HepG2 (cell line): ENCODE measurements around the gene TBL3. TPM values are rescaled to one million over a fixed set of nuclear protein-coding genes. Genes with fewer than 3 reads are reported as not detected.

Experiments used
- ETS1 ChIP-seq: sonication (generic); formaldehyde crosslinking; IDR thresholded peaks from 2 replicates; pipeline ENCODE4 v1.4.0; 2020; ENCODE audit warnings: missing genetic modification reagents
- FOXA1 ChIP-seq, 2 experiments: fragments of 450-650 bp in 1 of 2; sonication (generic) in 1 of 2; formaldehyde crosslinking in 1 of 2; IDR thresholded peaks; 2 replicates each; pipeline versions ENCODE4 v1.4.0 to v1.6.1; 2016 to 2020; ENCODE audit warnings: missing genetic modification reagents in 1 of 2
- NFYB ChIP-seq: sonication (generic); formaldehyde crosslinking; IDR thresholded peaks from 2 replicates; pipeline ENCODE4 v1.4.0; 2020; ENCODE audit warnings: missing genetic modification reagents
- NR2F1 ChIP-seq, 2 experiments: fragments of 450-650 bp in 1 of 2; formaldehyde crosslinking in 1 of 2; IDR thresholded peaks; 2 replicates each; pipeline versions ENCODE4 v1.5.0 to v1.6.1; 2016 to 2020; ENCODE audit warnings: mild to moderate bottlenecking in 1 of 2, missing compliant biosample characterization in 1 of 2, missing genetic modification reagents in 1 of 2, moderate library complexity in 1 of 2
- TEAD3 ChIP-seq: optimal IDR thresholded peaks from 2 replicates; pipeline ENCODE3; 2016; ENCODE audit warnings: borderline replicate concordance
- TFE3 ChIP-seq: IDR thresholded peaks from 2 replicates; pipeline ENCODE4 v1.6.1; 2016
- THAP11 ChIP-seq: IDR thresholded peaks from 2 replicates; pipeline ENCODE4 v1.6.1; 2016; ENCODE audit warnings: missing biosample characterization, missing genetic modification reagents
- ZNF280B ChIP-seq: sonication (generic); formaldehyde crosslinking; IDR thresholded peaks from 2 replicates; pipeline ENCODE4 v1.5.0; 2020; ENCODE audit warnings: missing genetic modification reagents, mild to moderate bottlenecking, borderline replicate concordance
- ZNF83 ChIP-seq: sonication (generic); formaldehyde crosslinking; IDR thresholded peaks from 2 replicates; pipeline ENCODE4 v1.4.0; 2020; ENCODE audit warnings: missing genetic modification reagents, mild to moderate bottlenecking, borderline replicate concordance
- ZUFSP ChIP-seq: sonication (generic); formaldehyde crosslinking; IDR thresholded peaks from 2 replicates; pipeline ENCODE4 v1.9.0; 2021; ENCODE audit warnings: missing genetic modification reagents, mild to moderate bottlenecking, borderline replicate concordance
- polyA plus RNA-seq, 8 experiments: library from polyadenylated mRNA; depleted of rRNA in 3 of 8; stranded (reverse) in 7 of 8; unstranded in 1 of 8; fragments of >200 nt; fragmentation: Illumina TruSeq in 4 of 8; extraction: Trizol in 4 of 8; gene quantifications; 2 replicates each; pipeline versions ENCODE4 v1.2.1 to v1.2.3, GENCODE V29; 2011 to 2016; ENCODE audit warnings: low read depth in 4 of 8, missing spikeins in 1 of 8, mixed read lengths in 1 of 8; ENCODE audit not compliant: insufficient read depth in 1 of 8
- total RNA-seq, 5 experiments: library from RNA; depleted of rRNA; stranded (reverse); fragments of >200 nt; fragmentation: Illumina TruSeq; extraction: Trizol; gene quantifications; 2 replicates each; pipeline ENCODE4 v1.2.3, GENCODE V29; 2016; ENCODE audit warnings: low read depth in 1 of 5
- TF ChIP-seq, protein P1 (sequence below): sonication (generic); formaldehyde crosslinking; IDR thresholded peaks from 2 replicates; pipeline ENCODE4 v1.5.0; 2020; ENCODE audit warnings: mild to moderate bottlenecking, missing genetic modification reagents
- TF ChIP-seq, protein P2 (sequence below): sonication (generic); formaldehyde crosslinking; IDR thresholded peaks from 2 replicates; pipeline ENCODE4 v1.4.0; 2020; ENCODE audit warnings: missing genetic modification reagents, mild to moderate bottlenecking, borderline replicate concordance

TBL3 gene
- total and polyA plus RNA-seq, 2 of the 13 experiments (the other 11 are each of a cell fraction or from before 2014, with no cell fraction given) = 16.8 to 38.0 TPM

- TF ChIP-seq ETS1 (CRISPR knock-in tag) (no peak), TFE3 (peak; percentile 13; the same call in 1 of the 2 replicates), ZNF280B (CRISPR knock-in tag) (peak; percentile 66; the same call in 1 of the 2 replicates), THAP11 (peak; percentile 100), ZUFSP (CRISPR knock-in tag) (no peak), FOXA1 (IDR thresholded peaks at IDR 0.05) (no peak), FOXA1 (CRISPR knock-in tag; IDR thresholded peaks at IDR 0.05) (no peak; the same call in 1 of the 2 replicates), TEAD3 (CRISPR knock-in tag) (no peak), NFYB (no peak), NR2F1 (CRISPR knock-in tag; IDR thresholded peaks at IDR 0.05) (no peak; a peak in 1 of 4 replicates), ZNF83 (CRISPR knock-in tag) (no peak)
- TF ChIP-seq, protein P1, sequence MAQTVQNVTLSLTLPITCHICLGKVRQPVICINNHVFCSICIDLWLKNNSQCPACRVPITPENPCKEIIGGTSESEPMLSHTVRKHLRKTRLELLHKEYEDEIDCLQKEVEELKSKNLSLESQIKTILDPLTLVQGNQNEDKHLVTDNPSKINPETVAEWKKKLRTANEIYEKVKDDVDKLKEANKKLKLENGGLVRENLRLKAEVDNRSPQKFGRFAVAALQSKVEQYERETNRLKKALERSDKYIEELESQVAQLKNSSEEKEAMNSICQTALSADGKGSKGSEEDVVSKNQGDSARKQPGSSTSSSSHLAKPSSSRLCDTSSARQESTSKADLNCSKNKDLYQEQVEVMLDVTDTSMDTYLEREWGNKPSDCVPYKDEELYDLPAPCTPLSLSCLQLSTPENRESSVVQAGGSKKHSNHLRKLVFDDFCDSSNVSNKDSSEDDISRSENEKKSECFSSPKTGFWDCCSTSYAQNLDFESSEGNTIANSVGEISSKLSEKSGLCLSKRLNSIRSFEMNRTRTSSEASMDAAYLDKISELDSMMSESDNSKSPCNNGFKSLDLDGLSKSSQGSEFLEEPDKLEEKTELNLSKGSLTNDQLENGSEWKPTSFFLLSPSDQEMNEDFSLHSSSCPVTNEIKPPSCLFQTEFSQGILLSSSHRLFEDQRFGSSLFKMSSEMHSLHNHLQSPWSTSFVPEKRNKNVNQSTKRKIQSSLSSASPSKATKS (CRISPR knock-in tag) = no peak
- TF ChIP-seq, protein P2, sequence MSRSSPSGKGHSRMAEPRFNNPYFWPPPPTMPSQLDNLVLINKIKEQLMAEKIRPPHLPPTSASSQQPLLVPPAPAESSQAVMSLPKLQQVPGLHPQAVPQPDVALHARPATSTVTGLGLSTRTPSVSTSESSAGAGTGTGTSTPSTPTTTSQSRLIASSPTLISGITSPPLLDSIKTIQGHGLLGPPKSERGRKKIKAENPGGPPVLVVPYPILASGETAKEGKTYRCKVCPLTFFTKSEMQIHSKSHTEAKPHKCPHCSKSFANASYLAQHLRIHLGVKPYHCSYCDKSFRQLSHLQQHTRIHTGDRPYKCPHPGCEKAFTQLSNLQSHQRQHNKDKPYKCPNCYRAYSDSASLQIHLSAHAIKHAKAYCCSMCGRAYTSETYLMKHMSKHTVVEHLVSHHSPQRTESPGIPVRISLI (CRISPR knock-in tag) = no peak
These were observed 12.4 kb upstream of the TBL3 start, which contains the start of gene NDUFB10 (continued) for GRCh38 chr16:1959269-1960039.
